NAMALWA (cell line): Measurements from ENCODE around the gene TLNRD1.

Experiments
- DNase-seq: peaks from one replicate; pipeline ENCODE4 v3.0.0-alpha.2; 2015; ENCODE audit warnings: low spot score

TLNRD1 gene

GRCh38 chr15:80978685-80979329 is 21.9 kb upstream of the TLNRD1 start:
- no peak for DNase-seq

- no peak for DNase-seq
Measured at GRCh38 chr15:80979538-80980200, 21.1 kb upstream of the TLNRD1 start.

- DNase-seq, result peak; percentile 60
Measured at GRCh38 chr15:80982205-80982604, 18.5 kb upstream of the TLNRD1 start.

DNA sequence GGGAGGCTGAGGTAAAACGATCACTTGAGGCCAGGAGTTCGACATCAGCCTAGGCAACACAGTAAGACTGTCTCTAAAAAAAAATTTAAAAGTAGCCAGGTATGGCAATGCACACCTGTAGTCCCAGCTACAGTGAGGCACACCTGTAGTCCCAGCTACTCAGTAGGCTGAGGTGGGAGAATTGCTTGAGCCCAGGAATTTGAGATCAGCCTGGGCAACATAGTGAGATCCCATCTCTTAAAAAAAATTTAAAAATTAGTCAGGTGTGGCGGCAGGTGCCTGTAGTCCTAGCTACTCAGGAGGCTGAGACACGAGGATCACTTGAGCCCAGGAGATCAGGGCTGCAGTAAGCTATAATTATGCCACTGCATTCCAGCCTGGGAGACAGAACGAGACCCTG is 17.9 kb upstream of the TLNRD1 start:
- no peak for DNase-seq

GRCh38 chr15:80984856-80985255 is 15.9 kb upstream of the TLNRD1 start:
- no peak for DNase-seq

DNA sequence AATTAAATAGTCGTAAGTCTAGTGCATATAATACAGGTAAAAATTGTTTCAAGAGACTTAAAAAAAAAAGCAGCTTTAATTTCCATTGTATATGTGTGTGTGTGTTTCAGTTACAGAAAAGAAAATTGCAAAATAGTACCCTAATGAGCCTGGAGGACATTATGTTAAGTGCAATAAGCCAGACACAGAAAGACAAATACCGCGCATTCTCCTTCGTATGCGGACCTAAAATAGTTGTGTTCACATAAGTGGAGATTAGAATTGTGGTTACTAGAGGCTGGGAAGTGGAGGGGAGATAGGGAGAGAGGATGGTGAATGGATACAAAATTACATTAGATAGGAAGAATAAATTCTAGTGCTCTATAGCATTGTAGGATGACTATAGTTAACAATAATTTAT is 14.7 kb upstream of the TLNRD1 start:
- DNase-seq, result no peak

DNA sequence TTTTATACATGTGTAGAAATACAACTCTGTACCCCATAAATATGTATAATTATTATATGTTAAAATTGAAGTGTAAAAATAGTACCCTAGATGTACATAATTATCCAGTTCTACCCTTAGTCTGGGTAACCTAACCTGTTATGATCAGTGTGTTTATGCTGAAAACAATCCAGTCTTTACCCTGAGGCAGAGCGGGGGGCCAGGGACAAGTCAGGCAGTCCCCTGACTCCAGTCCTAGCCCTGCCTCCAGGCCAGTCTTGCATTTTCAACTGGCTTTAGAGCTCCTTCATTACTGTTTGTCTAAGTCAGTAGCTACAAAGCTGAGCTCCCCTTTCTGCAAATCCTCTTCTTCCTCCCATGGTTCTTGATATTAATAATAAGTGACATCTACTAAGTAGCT is 14.2 kb upstream of the TLNRD1 start:
- DNase-seq, result no peak

DNA sequence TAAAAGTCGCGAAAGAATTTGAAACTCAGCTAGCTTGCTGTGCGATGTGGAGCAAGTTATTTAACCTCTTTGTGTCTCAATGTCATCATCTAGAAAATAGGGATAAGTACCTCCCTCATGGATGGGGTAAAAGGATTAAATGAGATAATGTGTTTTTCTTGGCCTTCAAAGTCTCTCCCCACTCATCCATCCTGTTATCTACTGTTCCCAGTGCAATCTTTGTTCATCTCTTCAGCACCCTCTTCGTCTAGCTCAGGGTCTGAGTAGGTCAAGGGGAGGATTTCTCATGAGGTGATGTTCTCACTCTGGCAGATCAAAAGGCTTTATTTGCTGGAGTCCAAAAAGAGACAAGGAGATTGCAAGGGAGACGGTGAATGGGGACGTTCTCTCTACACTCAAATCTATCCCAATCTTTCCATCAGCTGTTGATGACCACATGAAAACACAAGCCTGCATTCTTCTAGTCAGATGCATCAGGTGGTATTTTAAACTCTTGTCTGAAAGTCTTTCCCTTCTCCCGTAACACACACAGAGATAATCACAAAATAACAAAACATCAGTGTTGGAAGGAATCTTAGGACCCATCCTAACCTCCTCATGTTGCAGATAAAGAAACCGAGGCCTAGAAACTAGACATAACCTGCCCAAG is 12.5 kb upstream of the TLNRD1 start:
- no peak for DNase-seq

GRCh38 chr15:80989081-80989517 is 11.6 kb upstream of the TLNRD1 start:
- peak; percentile 27 for DNase-seq

- DNase-seq, result peak; percentile 95
Measured at GRCh38 chr15:80989518-80990478, 10.9 kb upstream of the TLNRD1 start, which contains the start of gene MESD. Gene MESD (minus strand): TSS chr15:80989819. CDS start chr15:80989791, 28 bp downstream.

GRCh38 chr15:80990955-80991354 is 9.8 kb upstream of the TLNRD1 start:
- peak; percentile 17 for DNase-seq

- peak; percentile 75 for DNase-seq
Measured at GRCh38 chr15:80991421-80991820, 9.3 kb upstream of the TLNRD1 start.

GRCh38 chr15:80992006-80992405 is 8.7 kb upstream of the TLNRD1 start:
- DNase-seq, result no peak

DNA sequence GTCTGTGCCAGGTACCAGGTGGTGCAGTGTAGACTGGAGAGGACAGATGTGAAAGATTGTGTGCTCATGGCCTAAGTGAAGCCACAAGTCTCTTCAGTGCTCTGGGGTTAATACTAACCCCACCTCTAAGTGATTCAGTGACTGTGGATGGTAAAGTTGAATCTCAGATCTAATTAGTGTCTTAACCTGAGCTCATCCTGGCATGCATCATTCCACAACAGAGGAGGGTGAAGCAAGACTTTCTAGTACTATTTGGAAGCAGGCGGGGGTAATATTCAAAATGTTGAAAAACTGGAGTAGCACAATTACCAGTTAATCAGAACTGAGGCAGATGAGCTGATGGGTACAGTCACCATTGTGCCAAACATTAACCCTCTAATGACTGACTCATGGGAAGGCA is 8.3 kb upstream of the TLNRD1 start:
- DNase-seq, result no peak

GRCh38 chr15:80996247-80996646 is 4.5 kb upstream of the TLNRD1 start:
- peak; percentile 49 for DNase-seq

DNA sequence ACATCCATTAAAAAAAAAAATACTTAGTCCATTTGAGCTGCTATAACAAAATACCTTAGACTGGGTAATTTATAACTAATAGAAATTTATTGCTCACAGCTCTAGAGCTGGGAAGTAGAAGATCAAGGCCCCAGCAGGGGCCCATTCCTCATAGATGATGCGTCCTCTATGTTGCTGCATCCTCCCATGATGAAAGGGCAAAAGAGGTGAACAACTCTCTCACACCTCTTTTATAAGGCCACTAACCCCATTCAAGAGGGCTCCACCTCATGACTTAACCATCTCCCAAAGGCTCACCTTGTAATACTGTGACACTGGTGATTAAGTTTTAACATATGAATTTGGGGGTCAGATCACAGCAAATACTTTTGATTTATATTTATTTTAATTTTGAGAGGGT is 3.0 kb upstream of the TLNRD1 start:
- no peak for DNase-seq

DNA sequence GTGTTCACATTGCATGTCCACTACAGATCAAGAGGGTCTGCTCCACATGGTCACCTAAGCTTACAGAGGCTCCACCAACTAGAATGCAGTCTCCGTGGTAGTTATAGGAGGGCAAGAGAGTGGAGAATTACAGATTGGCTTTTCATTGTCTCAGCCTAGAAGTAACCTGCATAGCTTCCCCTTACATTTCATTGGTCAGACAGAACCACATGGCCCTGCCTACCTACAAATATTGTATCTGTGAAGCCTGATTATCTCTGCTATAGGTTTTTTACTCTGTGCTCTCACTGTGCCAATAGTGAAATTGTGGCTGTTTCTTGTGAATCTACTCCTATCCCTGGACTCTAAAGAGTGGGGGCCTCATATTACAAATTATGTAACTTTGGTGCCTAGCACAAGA is 2.5 kb upstream of the TLNRD1 start:
- DNase-seq, result peak; percentile 26

GRCh38 chr15:80999623-81000036 is 1.1 kb upstream of the TLNRD1 start:
- peak; percentile 34 for DNase-seq

DNA sequence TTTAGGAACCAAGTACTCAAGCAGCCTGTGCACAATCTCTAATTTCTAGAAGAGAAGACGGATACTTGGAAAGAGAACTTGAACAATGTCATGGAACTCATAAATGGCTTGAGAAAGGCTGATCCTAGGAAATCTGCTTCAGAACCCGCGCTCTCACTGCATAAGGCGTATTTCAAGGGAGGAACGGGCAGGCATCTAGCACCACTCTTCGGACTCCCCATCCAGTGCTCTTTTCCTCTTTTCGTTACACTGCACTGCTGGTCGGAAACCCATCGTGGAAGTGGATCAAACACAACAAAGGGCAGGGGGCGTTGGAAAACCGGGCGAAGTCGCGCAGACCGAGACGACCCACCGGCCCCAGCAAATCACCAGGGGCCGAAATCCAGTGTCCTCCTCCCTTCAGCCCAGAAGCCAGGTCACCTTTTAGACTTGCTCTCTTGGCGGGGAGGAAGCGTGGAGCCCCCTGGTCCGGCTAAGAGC is 539 bp upstream of the TLNRD1 start:
- no peak for DNase-seq

DNA sequence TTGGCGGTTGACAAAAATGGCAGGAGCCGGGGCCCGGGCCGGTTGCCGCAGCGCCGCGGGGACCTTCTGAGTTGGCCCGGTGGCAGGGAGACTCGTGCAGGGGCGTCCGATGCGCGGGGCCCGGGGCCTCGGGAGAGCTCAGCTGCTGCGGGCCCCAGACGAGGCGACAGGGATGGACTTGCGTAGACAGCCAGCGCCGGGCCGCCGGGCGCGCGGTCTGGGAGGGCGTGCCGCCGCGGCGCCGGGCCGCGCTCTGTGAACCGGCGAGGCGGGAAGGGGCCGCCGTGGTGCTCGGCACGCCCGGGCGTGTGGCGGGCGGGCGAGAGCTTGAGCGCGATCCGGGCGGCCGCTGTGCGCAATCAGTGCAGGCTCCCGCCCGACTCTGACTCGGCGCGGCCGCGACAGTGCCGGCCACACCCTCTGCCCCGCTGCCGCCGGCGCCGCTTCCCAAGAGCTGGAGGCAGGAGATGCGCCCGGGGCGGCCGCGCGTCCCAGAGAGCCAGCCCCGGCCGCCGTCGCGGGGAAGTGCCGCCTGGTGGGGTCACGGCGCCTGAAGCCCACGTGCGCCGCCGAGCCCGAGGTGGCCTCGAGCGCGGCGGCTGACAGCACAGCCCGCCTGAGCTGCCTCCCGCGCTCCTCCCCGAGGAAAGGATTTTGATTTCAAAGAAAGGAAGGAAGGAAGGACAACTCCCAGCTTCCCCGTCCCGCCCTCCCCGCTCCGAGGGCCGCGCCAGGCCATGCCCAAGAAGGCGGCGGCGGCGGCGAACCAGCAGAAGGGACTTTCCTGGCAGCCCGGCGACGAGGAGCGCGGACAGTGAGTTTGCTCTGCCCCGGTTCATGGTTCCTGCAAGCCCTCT is 657 bp downstream of the TLNRD1 start:
- peak; percentile 55 for DNase-seq

DNA sequence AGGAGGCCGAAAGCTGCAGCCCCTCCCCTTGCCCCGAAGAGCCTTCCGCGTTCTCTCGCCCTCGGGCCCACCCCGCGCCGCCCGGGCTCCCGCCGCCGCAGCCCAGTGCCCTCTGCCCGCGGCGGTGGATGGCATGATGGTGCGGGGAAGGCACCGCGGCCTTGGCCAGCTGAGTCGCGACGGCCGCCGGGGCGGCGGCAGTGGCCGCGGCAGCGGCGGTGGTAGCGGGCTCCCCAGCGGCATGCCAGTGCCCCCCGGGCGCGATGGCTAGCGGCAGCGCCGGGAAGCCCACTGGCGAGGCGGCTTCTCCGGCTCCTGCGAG is 1.2 kb downstream of the TLNRD1 start:
- no peak for DNase-seq
